GDM1 (cell line): Measurements from ENCODE around the gene C5orf63.
"Not testable (repeated sequence)": the region's sequence is repeated elsewhere in the genome, so short reads cannot be mapped to it uniquely, and the experiment has no call there.

Experiments used
- DNase-seq: peaks from one replicate; lab custom pipeline; 2025; lab: John Stamatoyannopoulos, UW

The C5orf63 gene

DNA sequence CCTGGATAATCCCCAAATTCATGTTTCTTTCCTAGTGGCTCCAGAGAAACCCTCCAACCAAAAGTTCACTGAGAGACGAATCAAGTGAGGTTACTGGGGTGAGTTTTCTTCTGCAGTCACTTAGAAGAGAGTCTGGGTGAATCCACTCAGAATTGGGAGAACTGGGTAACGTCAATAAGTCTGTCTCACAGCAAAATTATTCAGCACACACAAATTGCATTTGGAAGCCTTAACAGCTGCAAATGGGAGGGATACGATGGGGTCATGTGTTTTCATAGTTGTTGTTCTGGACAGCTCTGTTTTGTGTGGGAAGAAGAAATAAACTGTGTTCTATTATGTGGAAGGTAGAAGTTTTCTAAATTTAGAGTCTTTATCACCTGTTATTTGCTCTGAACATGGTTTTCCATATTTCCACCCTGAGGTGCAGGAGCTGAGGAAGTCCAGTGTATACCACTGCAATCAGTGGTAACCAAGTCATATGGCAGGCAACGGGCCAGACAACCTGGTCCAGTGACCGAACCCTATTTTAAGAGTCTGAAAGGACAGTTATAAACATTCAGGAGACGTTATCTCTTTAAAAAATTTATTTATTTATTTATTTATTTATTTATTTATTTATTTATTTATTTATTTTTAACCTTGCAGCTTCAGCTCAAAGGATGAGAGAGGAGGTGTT, 64.9 kb downstream of the C5orf63 start:
- DNase-seq, result no peak

DNA sequence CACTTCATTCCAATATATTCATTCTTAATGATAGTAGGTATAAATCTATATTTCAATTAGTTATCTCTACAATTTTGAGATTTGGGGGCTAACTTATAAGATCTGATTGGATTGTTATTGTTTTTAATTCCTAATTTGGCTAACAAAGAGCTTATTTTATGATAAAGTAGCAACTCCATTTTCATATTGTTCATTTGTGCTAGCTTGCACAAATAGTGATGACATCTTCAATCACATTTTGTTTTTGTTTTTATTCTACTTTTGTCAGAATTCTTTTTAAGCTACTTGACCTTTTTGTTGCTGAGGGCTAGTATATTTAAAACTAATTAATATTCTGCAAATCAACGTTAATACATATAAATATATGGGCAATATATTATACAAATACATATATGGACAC, 65.8 kb downstream of the C5orf63 start:
- no peak for DNase-seq

DNA sequence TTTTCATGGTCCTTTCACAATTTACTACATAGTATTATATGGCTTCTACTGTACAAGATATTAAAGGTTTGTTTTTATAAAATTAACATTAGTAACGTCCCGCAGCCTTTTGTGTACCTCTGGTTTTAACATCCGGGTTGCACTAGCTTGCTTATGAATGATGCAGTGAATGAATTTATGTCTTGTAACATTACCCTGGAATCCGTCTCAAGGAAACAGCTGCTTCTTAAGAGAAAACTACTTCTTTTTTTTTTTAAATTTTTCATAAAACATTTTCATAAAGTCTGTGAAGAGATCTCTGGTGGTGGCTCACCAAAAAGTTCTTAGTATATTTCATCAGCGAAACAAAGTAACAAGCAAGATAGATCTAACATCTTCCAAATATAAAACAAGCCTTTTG, 66.6 kb downstream of the C5orf63 start:
- DNase-seq, result no peak

DNA sequence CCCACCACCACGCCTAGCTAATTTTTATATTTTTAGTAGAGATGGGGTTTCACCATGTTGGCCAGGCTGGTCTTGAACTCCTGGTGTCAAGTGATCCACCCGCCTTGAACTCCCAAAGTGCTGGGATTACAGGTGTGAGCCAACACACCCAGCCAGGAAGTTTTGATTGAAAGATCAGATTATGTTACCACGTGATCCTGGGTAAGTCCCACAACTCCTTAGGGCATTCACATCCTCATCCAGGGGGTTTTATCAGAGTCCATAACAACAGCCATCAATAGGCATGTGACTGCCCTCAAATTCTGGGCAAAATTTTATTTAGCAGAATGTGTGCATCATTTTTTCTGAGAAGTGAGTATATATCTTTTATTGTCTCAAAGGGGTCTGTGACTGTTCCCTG, 68.0 kb downstream of the C5orf63 start:
- not testable (repeated sequence) for DNase-seq

DNA sequence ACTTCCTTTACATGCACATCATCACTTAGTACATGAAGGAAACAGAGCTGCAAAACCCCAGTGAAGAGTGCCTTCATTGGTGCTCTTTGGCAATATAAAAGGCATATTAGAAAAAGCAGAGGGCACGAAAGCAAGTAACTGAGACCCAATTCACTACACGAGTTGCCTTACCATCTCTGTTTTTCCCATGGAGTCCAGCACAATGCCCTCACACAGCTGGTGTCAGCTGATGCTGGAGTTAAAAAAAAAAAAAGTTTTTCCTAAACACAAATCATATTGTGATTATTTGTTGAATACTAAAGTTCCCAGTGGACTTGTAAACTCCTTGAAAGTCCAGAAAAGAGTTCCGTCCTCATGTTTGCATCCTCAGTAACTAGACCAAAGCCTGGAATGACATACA, 68.6 kb downstream of the C5orf63 start:
- no peak for DNase-seq

DNA sequence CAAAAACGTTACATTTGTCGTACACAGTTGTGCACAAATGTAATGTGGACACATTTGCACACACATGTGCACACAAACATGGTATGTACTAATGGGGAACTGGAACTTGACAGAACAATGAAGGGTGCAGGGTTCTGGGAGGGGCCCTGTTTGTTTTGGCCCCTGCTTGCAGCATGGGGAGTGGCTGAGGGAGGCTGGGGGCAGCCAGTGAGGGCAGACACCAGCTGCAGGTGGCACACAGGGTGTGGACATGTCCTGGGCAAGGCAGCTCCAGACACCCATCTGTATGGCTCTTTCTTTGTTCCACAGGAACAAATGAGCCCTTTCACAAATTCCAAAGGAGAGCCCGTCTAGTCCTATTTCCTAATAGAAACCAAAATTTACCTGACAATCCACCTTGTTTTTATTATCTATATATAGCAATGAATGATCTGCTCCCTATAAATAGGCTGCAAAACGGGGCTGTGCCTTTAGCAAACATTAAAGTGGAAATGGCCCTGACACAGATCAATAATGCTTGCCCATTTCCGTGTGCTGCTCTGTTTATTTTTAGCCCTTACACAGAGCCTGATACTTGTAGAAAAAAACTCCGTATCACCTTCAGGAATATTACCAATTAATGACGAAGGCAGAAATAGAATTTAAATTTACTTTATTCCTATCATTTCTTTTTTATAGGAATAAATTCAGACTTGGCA, 69.4 kb downstream of the C5orf63 start:
- DNase-seq, result no peak

DNA sequence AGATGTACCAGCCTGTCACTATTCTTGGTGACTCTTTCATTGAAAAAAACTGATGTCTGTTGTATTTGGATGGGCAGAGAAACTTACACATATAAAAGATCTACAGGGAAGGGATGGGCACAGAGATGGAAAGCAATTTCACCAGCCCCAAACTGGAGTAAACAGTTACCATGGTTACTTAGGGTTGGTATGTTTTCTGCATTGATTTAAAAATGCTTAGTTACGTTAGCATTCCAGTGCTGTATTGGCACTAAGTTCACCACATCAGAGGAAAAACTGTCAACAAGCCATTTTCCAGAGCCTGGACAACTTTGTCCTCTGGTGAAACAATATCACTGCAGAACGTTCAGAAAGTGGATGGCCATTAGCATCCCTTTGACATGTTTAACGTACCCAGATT, 70.9 kb downstream of the C5orf63 start:
- no peak for DNase-seq

DNA sequence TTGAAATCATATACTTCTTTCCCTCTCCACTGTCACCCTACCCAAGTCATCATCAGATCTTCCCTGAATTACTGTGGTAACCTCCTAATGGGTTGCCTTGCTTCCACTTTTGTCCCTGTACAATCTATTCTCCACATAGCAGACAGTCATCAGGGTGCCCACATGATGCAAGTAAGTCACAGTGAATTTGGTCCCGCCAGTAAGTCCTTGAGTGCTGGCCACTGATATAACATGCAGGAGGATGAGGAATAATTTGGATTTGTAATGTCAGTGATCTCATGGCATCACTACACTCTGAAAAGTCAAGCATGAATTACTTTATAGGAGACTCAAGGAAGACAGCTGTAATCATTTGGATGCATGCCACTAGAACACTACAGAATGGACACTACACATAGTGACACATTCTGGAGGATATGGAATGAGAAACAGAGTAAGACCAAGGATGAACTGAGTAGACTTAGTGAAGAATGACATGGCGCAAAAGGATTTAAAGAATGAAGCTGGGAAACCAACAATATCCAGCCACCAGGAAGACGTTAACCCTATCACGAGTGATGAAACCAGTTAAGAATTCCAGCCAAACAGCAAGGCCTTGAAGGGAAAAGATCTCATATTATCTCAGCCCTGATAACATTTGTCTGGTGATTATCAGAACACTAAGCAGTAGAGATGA, 71.5 kb downstream of the C5orf63 start:
- DNase-seq, result no peak
